ENCODE measurements around the gene HYDIN.
"Not testable (repeated sequence)": the region's sequence is repeated elsewhere in the genome, so short reads cannot be mapped to it uniquely, and the experiment has no call there.

DNA sequence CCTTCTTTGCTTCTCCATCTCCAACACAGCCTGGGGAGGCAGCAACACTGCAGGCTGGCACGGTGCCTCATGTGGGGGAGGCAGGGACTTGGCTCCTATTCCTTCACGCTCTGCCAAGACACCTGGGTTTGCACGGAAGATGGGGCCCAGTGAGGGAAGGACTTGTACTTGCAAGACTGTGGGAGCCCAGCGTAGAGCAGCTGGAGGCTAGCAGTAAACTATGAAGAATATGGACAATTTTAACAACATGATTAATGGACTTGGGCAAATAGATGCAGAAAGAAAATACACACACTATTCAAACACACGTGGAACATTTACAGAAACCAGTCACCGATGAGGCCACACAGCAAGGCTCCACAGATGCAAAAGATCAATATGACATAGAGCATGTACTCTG is 308.4 kb downstream of the HYDIN start:
- not testable (repeated sequence) for TF ChIP-seq POLR2A (IDR thresholded peaks at IDR 0.05; ENCODE audit: low read length); GATA1 (IDR thresholded peaks at IDR 0.05; ENCODE audit: low read depth, low read length)

All from erythroblast (primary cell).